GM12878 (cell line): ENCODE results near the gene KRTAP1-3. TPM values are rescaled to one million over a fixed set of nuclear protein-coding genes. Genes with fewer than 3 reads are reported as not detected.

Experiments
- ATAC-seq: fragments of 200-7000 bp; cut with Tn5 transposase; 3 replicates; pipeline ENCODE4 v1.9.1; 2020; ENCODE audit warnings: mild to moderate bottlenecking, moderate library complexity
- BruUV-seq: library from RNA; stranded (reverse); fragments of 400-500 nt; replicated peaks from 2 replicates; lab custom pipeline; 2021; lab: Mats Ljungman, UMichigan
- CTCF ChIA-PET: fragments of 300-600 bp; sonication (Branson Sonifier 250); formaldehyde crosslinking; extraction: SDS; loops from one replicate; lab custom pipeline; 2021; ENCODE audit warnings: inconsistent platforms; lab: Yijun Ruan, JAX
- POLR2A ChIA-PET: fragments of 350-600 bp; formaldehyde crosslinking; extraction: SDS; loops from one replicate; lab custom pipeline; 2021; ENCODE audit warnings: inconsistent platforms; lab: Charles Lee
- RAD21 ChIA-PET: fragments of 300-600 bp; sonication (Branson Sonifier 250); formaldehyde crosslinking; loops from one replicate; lab custom pipeline; 2023; ENCODE audit warnings: antibody characterized with exemption; ENCODE audit not compliant: unreplicated experiment; lab: Charles Lee
- SMC1A ChIA-PET: fragments of 300-600 bp; sonication (Branson Sonifier 250); formaldehyde crosslinking; loops from one replicate; lab custom pipeline; 2023; ENCODE audit not compliant: unreplicated experiment, uncharacterized antibody; lab: Charles Lee
- DNase-seq: peaks from one replicate; pipeline ENCODE4 v3.0.0-alpha.2; 2011; ENCODE audit warnings: low read depth, low spot score
- FAIRE-seq: peaks from 3 replicates; lab custom pipeline; 2011; peaks lifted over from hg19 to GRCh38; lab: Jason Lieb, UNC
- H2AFZ ChIP-seq: 2 replicates; pipeline ENCODE4 v1.6.0; 2011; ENCODE audit warnings: low read depth, low read length, control low read depth; ENCODE audit not compliant: control insufficient read depth
- H3K27ac ChIP-seq: 2 replicates; pipeline ENCODE4 v1.5.1; 2011; ENCODE audit warnings: control low read depth; ENCODE audit not compliant: control insufficient read depth, insufficient read depth
- H3K27me3 ChIP-seq, 2 experiments: replicated peaks in 1 of 2; 2 replicates each; pipeline versions ENCODE4 v1.6.0 to v1.6.1; 2011; ENCODE audit warnings: low read length in 1 of 2; ENCODE audit not compliant: control insufficient read depth in 2 of 2, insufficient read depth in 2 of 2
- H3K36me3 ChIP-seq, 2 experiments: 2 replicates each; pipeline ENCODE4 v1.5.1; 2011; ENCODE audit warnings: low read length in 1 of 2; ENCODE audit not compliant: control insufficient read depth in 2 of 2, insufficient read depth in 2 of 2
- H3K4me1 ChIP-seq: 2 replicates; pipeline ENCODE4 v1.6.1; 2011; ENCODE audit warnings: mild to moderate bottlenecking, low read length, moderate library complexity, mixed read lengths; ENCODE audit not compliant: control insufficient read depth, insufficient read depth
- H3K4me2 ChIP-seq: 2 replicates; pipeline ENCODE4 v1.6.0; 2011; ENCODE audit warnings: control low read depth; ENCODE audit not compliant: control insufficient read depth, insufficient read depth
- H3K4me3 ChIP-seq: fragments of 200-600 bp; sonication (generic); 2 replicates; pipeline ENCODE4 v1.5.1; 2016
- H3K79me2 ChIP-seq: 2 replicates; pipeline ENCODE4 v1.6.0; 2011; ENCODE audit warnings: low read length; ENCODE audit not compliant: control insufficient read depth, insufficient read depth
- H3K9ac ChIP-seq: 2 replicates; pipeline ENCODE4 v1.8.0; 2011; ENCODE audit warnings: low read length, control low read depth, mixed read lengths; ENCODE audit not compliant: control insufficient read depth, insufficient read depth
- H3K9me3 ChIP-seq: replicated peaks from 3 replicates; pipeline ENCODE4 v1.5.1; 2011; ENCODE audit warnings: mild to moderate bottlenecking, low read length; ENCODE audit not compliant: control insufficient read depth, insufficient read depth
- H4K20me1 ChIP-seq: 2 replicates; pipeline ENCODE4 v1.6.0; 2011; ENCODE audit not compliant: control insufficient read depth, insufficient read depth
- EED ChIP-seq: sonication (generic); IDR thresholded peaks from 2 replicates; pipeline ENCODE4 v1.6.1; 2016; ENCODE audit warnings: antibody characterized with exemption, low read depth
- IKZF1 ChIP-seq: fragments of 450-650 bp; conservative IDR thresholded peaks from 2 replicates; pipeline ENCODE4 v1.6.1; 2017; ENCODE audit warnings: antibody characterized with exemption, mild to moderate bottlenecking
- JUNB ChIP-seq: IDR thresholded peaks from 2 replicates; pipeline ENCODE4 v1.6.1; 2016; ENCODE audit warnings: antibody characterized with exemption, mild to moderate bottlenecking
- KLF5 ChIP-seq: fragments of 450-650 bp; IDR thresholded peaks from 2 replicates; pipeline ENCODE4 v1.6.1; 2014; ENCODE audit warnings: mild to moderate bottlenecking; ENCODE audit not compliant: partially characterized antibody
- MYC ChIP-seq: IDR thresholded peaks from 2 replicates; pipeline ENCODE4 v1.6.1; 2011; ENCODE audit warnings: mild to moderate bottlenecking, low read length, moderate library complexity, inconsistent platforms; ENCODE audit not compliant: insufficient read depth, insufficient replicate concordance, insufficient read length, severe bottlenecking
- POLR2AphosphoS5 ChIP-seq: IDR thresholded peaks from 2 replicates; pipeline ENCODE4 v1.6.1; 2011; ENCODE audit warnings: mild to moderate bottlenecking, low read length, inconsistent platforms
- RELA ChIP-seq: fragments of 450-650 bp; IDR thresholded peaks from 2 replicates; pipeline ENCODE4 v1.8.0; 2014; ENCODE audit warnings: borderline replicate concordance; ENCODE audit not compliant: partially characterized antibody
- SIN3A ChIP-seq: IDR thresholded peaks from 2 replicates; pipeline ENCODE4 v1.6.1; 2012; ENCODE audit warnings: low read depth, low read length, improper control_type of control experiment
- SREBF2 ChIP-seq: IDR thresholded peaks from 2 replicates; pipeline ENCODE4 v1.6.1; 2012; ENCODE audit warnings: mild to moderate bottlenecking, low read length
- SUPT20H ChIP-seq: IDR thresholded peaks from 2 replicates; pipeline ENCODE4 v1.6.1; 2011; ENCODE audit warnings: low read depth, mild to moderate bottlenecking, low read length, moderate library complexity, borderline replicate concordance; ENCODE audit not compliant: control insufficient read depth
- TBL1XR1 ChIP-seq: IDR thresholded peaks from 2 replicates; pipeline ENCODE4 v1.6.1; 2012; ENCODE audit warnings: low read depth, low read length, improper control_type of control experiment
- YBX1 ChIP-seq: fragments of 450-650 bp; IDR thresholded peaks from 2 replicates; pipeline ENCODE4 v1.6.1; 2016; ENCODE audit warnings: antibody characterized with exemption
- ZNF207 ChIP-seq: fragments of 450-650 bp; IDR thresholded peaks from 2 replicates; pipeline ENCODE4 v1.6.1; 2014; ENCODE audit warnings: antibody characterized with exemption, mild to moderate bottlenecking, borderline replicate concordance
- WGBS: methylation state at CpG from one replicate; pipeline ENCODE4 v1.1.6; 2016; ENCODE audit warnings: low lambda C conversion rate; ENCODE audit not compliant: insufficient replicate concordance, insufficient coverage; ENCODE audit errors: missing lambda C conversion rate; 5-methylcytosine and 5-hydroxymethylcytosine counted together
- in situ Hi-C: fragments of 300-500 bp; cut with MboI; formaldehyde crosslinking; loops from 9 replicates; pipeline ENCODE4 v1.14.3; 2018; ENCODE audit warnings: mixed read lengths
- intact Hi-C: fragments of 100-400 bp; cut with micrococcal nuclease; formaldehyde crosslinking; loops from one replicate; pipeline ENCODE4 v1.14.2; 2022; ENCODE audit not compliant: unreplicated experiment
- polyA plus RNA-seq, 11 experiments: library from polyadenylated mRNA; depleted of rRNA in 4 of 11; unstranded in 6 of 11; stranded (reverse) in 5 of 11; fragments of >200 nt; fragmentation: Nextera tagmentation in 4 of 11; fragmentation: Illumina TruSeq in 1 of 11; extraction: Ambion mirVana in 4 of 11; extraction: Trizol in 1 of 11; gene quantifications; 1 replicate in 1 of 11; 2 replicates in 10 of 11; pipeline versions ENCODE4 v1.2.1 to v1.2.3, GENCODE V29; 2011 to 2016; ENCODE audit warnings: inconsistent platforms in 2 of 11, missing spikeins in 2 of 11, low read depth in 1 of 11
- total RNA-seq, 4 experiments: library from RNA; depleted of rRNA in 3 of 4; stranded (reverse); fragments of >200 nt in 3 of 4; fragmentation: Illumina TruSeq in 1 of 4; extraction: Trizol in 1 of 4; gene quantifications; 2 replicates each; pipeline versions ENCODE4 v1.2.1 to v1.2.3, GENCODE V29; 2013 to 2021
- TF ChIP-seq, protein P1 (sequence below): fragments of 450-650 bp; IDR thresholded peaks from 2 replicates; pipeline ENCODE4 v1.6.1; 2017; ENCODE audit warnings: mild to moderate bottlenecking, low read depth, inconsistent platforms; ENCODE audit not compliant: poor library complexity, severe bottlenecking
- TF ChIP-seq, protein P2 (sequence below): fragments of 150-350 bp; IDR thresholded peaks from 2 replicates; pipeline ENCODE4 v1.6.1; 2014; ENCODE audit warnings: mild to moderate bottlenecking, low read depth, low read length

KRTAP1-3 gene
- total and polyA plus RNA-seq, 10 of the 15 experiments (the other 5 are each of a cell fraction or from before 2014, with no cell fraction given), result not detected

DNA sequence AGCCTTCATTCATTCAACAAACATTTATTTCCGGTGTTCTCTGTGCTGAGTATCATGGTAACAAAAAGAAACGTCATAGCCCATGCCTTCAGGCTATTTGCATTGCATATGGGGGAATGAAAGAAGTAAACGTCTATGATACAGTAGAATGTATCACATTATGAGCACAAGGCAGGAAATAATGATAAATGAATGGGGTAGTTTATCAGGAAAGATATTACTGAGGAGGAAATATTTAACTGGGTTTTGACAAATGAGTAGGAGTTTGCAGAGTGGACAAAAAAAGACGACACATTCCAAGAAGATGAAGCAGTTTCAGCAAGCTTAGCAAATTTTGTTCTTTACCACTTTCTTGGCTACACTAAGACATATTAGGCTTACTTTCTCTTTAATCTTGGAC lies 48.0 kb upstream of the KRTAP1-3 start:
- 2% methylated on average over 4 of the region's 4 CpGs for WGBS
- H3K27ac ChIP-seq, result no peak overlapping the region

DNA sequence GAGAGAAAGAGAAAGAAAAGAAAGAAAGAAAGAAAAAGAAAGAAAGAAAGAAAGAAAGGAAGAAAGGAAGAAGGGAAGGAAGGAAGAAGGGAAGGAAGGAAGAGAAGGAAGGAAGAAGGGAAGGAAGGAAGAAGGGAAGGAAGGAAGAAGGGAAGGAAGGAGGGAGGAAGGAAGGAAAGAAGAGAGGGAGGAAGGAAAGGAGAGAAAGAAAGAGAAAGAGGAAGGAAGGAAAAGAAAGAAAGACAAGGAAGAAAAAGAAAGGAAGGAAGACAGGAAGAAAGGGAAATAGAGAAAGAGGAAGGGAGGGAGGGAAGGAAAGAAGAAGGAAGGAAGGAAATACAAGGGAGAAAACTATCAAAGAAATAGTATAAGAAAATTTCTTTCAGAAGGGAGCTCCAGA lies 42.1 kb upstream of the KRTAP1-3 start:
- ATAC-seq (no peak), DNase-seq (no peak)
- Histone ChIP-seq H3K79me2 (no peaks in the 10 kb centered on the region), H3K9ac (no peak overlapping the region), H3K9me3 (no peaks in the 10 kb centered on the region), H2AFZ (no peak overlapping the region), H3K27me3 (no peaks in the 10 kb centered on the region), H3K27ac (no peak overlapping the region), H3K4me3 (no peak overlapping the region), H3K4me1 (no peaks in the 10 kb centered on the region)
- ChIA-PET CTCF (no interaction called here), POLR2A (no interaction called here)
- intact Hi-C loops, result no loop called here
- BruUV-seq, result no TSS peak
- TF ChIP-seq SIN3A (no peak), RELA (no peak), MYC (no peak), KLF5 (no peak), IKZF1 (no peak)
- TF ChIP-seq, protein P1, sequence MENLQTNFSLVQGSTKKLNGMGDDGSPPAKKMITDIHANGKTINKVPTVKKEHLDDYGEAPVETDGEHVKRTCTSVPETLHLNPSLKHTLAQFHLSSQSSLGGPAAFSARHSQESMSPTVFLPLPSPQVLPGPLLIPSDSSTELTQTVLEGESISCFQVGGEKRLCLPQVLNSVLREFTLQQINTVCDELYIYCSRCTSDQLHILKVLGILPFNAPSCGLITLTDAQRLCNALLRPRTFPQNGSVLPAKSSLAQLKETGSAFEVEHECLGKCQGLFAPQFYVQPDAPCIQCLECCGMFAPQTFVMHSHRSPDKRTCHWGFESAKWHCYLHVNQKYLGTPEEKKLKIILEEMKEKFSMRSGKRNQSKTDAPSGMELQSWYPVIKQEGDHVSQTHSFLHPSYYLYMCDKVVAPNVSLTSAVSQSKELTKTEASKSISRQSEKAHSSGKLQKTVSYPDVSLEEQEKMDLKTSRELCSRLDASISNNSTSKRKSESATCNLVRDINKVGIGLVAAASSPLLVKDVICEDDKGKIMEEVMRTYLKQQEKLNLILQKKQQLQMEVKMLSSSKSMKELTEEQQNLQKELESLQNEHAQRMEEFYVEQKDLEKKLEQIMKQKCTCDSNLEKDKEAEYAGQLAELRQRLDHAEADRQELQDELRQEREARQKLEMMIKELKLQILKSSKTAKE, result no peak
- TF ChIP-seq, all 136 proteins: peak for 0
- no peak for FAIRE-seq
- Histone ChIP-seq H4K20me1 (no peaks in the 10 kb centered on the region), H3K4me2 (no peak overlapping the region), H3K36me3 (no peaks in the 10 kb centered on the region)
- ChIA-PET RAD21 (no interaction called here), SMC1A (no interaction called here)
- in situ Hi-C loops, result no loop called here

More for the DNA sequence above, 48.0 kb upstream of the KRTAP1-3 start:
- ChIA-PET SMC1A (no interaction called here), POLR2A (no interaction called here), RAD21 (no interaction called here), CTCF (no interaction called here)
- FAIRE-seq (no peak), ATAC-seq (no peak), DNase-seq (no peak)
- Histone ChIP-seq H3K4me1 (no peaks in the 10 kb centered on the region), H3K79me2 (no peaks in the 10 kb centered on the region), H3K9ac (no peak overlapping the region), H3K9me3 (no peaks in the 10 kb centered on the region), H3K4me3 (no peak overlapping the region), H4K20me1 (no peaks in the 10 kb centered on the region), H2AFZ (no peak overlapping the region), H3K36me3 (no peaks in the 10 kb centered on the region), H3K4me2 (no peak overlapping the region), H3K27me3 (no peaks in the 10 kb centered on the region; a peak in 1 of 4 replicates)
- TF ChIP-seq TBL1XR1, result no peak
- TF ChIP-seq ZNF207, result no peak
- no peak for TF ChIP-seq POLR2AphosphoS5
- TF ChIP-seq KLF5, result no peak
- no peak for TF ChIP-seq SREBF2
- TF ChIP-seq, protein P2, sequence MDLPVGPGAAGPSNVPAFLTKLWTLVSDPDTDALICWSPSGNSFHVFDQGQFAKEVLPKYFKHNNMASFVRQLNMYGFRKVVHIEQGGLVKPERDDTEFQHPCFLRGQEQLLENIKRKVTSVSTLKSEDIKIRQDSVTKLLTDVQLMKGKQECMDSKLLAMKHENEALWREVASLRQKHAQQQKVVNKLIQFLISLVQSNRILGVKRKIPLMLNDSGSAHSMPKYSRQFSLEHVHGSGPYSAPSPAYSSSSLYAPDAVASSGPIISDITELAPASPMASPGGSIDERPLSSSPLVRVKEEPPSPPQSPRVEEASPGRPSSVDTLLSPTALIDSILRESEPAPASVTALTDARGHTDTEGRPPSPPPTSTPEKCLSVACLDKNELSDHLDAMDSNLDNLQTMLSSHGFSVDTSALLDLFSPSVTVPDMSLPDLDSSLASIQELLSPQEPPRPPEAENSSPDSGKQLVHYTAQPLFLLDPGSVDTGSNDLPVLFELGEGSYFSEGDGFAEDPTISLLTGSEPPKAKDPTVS, result no peak
- TF ChIP-seq YBX1, result no peak
- no peak for TF ChIP-seq EED
- TF ChIP-seq SUPT20H, result no peak
- no peak for TF ChIP-seq JUNB
- in situ Hi-C loops (no loop called here), intact Hi-C loops (no loop called here)
- BruUV-seq, result no TSS peak
